Purkinje cell (primary cell): Measurements from ENCODE around the gene TNKS2. TPM values are rescaled to one million over a fixed set of nuclear protein-coding genes. Genes with fewer than 3 reads are reported as not detected.

ENCODE experiments used
- polyA plus RNA-seq: library from polyadenylated mRNA; unstranded; fragments of >200 nt; fragmentation: Nextera tagmentation; gene quantifications from 2 replicates; pipeline ENCODE4 v1.2.1, GENCODE V29; 2014

The TNKS2 gene
- 26.2 and 29.1 TPM in 2 replicates for polyA plus RNA-seq

DNA sequence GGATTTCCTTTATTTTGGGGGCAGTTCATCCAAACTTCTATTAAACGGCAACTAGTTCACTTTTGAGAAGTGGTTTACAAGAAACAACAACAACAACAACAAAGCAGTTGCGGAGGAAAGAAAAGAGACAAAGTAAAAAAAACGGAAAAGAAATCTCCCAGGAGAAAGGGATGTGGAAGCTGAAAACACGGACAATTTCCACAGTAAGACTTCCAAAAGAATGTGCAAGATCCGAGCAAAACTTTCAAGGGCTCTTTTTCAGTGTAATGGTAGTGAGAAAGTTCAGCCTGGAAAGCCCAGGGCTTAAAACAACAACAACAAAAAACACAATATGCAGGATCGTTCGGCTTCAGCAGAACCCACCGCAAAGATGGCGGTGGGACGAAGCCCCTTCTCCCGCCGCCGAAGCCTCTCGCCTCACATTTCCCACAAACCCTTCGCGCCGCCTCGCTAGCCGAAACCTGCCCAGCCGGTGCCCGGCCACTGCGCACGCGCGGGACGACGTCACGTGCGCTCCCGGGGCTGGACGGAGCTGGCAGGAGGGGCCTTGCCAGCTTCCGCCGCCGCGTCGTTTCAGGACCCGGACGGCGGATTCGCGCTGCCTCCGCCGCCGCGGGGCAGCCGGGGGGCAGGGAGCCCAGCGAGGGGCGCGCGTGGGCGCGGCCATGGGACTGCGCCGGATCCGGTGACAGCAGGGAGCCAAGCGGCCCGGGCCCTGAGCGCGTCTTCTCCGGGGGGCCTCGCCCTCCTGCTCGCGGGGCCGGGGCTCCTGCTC is at the start of gene TNKS2:
TNKS2 (plus strand) TSS at position 553 of the 775 bp plus-strand sequence. CDS start 265 bp downstream, outside the sequence.

GRCh38 chr10:91909117-91909677 is 111.0 kb downstream of the TNKS2 start, which contains the start of gene FGFBP3:
Gene FGFBP3 (minus strand): TSS chr10:91909486. CDS start chr10:91908969, 517 bp downstream.

Other genes starting within 250 kb of the TNKS2 start
- 15.1 and 19.3 TPM in 2 replicates for gene PPP1R3C, start 165.4 kb upstream of the TNKS2 start, polyA plus RNA-seq
- gene FGFBP3, start 111.1 kb downstream of the TNKS2 start, polyA plus RNA-seq = 0.77 TPM in 1 of 2 replicates, not detected in the other
- gene BTAF1, start 125.3 kb downstream of the TNKS2 start, polyA plus RNA-seq = 10.4 and 15.7 TPM in 2 replicates